Measurements from ENCODE around the gene FXYD1. TPM values are rescaled to one million over a fixed set of nuclear protein-coding genes. Genes with fewer than 3 reads are reported as not detected.

FXYD1 gene
- total RNA-seq, 1 experiment from 2014 or later: not detected

DNA sequence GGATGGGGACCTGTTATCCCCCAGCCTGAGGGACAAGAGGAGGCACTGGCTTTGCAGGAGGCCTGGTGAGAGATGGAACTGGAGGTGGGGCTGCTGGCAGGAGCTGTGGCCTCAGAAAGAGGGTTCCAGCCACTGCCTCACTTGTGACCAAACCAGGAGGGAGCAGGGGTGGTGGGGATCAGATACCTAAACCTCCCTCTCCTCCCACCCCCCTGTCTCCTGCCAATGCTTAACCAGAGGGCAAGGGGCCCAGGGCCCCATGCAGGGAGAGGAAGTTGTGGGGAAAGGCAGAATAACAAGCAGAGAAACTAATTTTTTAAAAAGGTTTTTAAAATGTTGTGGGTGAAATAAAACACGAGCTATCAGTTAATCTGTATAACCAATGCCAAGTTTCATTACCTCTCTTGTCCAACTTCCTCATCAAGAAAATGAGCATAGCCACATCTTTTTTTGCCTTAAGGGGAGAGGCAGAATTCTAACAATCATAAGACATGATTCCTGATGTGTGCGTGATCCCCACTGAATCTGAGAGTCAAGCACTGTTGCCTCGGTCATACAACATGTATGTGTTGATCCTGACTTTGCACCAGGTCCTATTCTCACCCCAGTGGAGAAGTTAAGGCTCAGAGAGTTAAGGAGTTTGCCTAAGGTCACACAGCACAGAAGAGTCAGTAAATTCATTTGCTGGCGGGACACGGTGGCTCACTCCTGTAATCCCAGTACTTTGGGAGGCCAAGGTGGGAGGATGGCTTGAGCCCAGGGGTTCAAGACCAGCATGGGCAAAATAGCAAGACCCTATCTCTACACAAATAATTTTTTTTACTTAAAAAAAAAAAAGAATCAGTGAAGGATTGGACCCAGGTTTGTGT lies 28.9 kb downstream of the FXYD1 start:
- Histone ChIP-seq H3K4me3 (no peak overlapping the region), H3K27ac (no peak overlapping the region), H3K36me3 (no peaks in the 10 kb centered on the region), H3K9me3 (replicated peaks) (peaks cover 5% of the 10 kb centered on the region), H3K4me1 (no peaks in the 10 kb centered on the region), H3K27me3 (no peaks in the 10 kb centered on the region)
- no peak for DNase-seq

DNA sequence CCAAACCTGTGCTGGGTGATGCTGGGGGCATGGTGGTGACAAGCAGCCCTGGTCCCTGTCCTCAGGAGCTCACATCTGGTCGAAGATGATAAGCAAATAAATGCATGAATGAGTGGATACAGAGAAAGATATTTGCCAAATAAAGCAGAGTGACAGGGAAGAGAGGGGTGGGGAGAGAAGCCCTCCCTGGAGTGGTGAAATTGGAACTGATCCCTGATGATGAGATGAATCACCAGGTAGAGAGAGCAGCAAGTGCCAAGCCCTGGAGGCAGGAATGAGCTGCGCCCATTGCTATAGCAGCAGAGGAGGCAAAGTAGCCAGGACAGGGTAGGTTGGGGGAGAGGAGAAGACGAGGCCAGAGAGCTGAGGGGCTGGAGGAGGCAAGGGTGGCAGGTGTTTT lies 29.6 kb downstream of the FXYD1 start:
- Histone ChIP-seq H3K36me3 (no peaks in the 10 kb centered on the region), H3K4me3 (no peak overlapping the region), H3K4me1 (no peaks in the 10 kb centered on the region), H3K9me3 (replicated peaks) (peaks cover 5% of the 10 kb centered on the region), H3K27me3 (no peaks in the 10 kb centered on the region), H3K27ac (no peak overlapping the region)
- DNase-seq: no peak

DNA sequence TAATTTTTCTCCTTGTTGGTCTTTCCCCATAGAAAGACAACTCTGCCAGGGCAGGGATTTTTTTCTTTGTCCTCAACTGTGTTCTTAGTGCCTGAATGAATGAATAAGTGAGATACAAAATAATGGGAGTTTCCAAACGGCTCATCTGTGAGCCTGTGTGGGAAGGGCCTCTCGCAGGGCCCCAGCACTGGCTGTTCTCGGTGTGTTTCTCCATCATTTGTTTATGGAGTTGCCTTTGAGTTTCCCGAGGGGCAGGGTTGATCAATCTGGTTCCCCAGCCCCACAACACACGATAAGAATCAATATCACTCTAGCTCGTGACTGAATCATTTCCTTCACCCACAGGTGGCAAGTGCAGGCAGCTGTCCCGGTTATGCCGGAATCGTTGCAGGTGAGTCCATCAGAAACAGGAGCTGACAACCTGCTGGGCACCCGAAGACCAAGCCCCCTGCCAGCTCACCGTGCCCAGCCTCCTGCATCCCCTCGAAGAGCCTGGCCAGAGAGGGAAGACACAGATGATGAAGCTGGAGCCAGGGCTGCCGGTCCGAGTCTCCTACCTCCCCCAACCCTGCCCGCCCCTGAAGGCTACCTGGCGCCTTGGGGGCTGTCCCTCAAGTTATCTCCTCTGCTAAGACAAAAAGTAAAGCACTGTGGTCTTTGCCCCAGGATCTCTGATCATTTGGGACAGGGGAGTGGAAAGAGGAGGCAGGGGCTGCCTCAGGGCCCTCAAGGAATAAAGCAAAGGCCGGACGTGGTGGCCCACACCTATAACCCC lies 30.8 kb downstream of the FXYD1 start:
- DNase-seq: no peak
- no peak overlapping the region for H3K27ac ChIP-seq
- H3K4me3 ChIP-seq: no peak overlapping the region
- H3K4me1 ChIP-seq: no peaks in the 10 kb centered on the region
- no peaks in the 10 kb centered on the region for H3K27me3 ChIP-seq
- H3K9me3 ChIP-seq (replicated peaks): peaks cover 5% of the 10 kb centered on the region
- H3K36me3 ChIP-seq: no peaks in the 10 kb centered on the region

DNA sequence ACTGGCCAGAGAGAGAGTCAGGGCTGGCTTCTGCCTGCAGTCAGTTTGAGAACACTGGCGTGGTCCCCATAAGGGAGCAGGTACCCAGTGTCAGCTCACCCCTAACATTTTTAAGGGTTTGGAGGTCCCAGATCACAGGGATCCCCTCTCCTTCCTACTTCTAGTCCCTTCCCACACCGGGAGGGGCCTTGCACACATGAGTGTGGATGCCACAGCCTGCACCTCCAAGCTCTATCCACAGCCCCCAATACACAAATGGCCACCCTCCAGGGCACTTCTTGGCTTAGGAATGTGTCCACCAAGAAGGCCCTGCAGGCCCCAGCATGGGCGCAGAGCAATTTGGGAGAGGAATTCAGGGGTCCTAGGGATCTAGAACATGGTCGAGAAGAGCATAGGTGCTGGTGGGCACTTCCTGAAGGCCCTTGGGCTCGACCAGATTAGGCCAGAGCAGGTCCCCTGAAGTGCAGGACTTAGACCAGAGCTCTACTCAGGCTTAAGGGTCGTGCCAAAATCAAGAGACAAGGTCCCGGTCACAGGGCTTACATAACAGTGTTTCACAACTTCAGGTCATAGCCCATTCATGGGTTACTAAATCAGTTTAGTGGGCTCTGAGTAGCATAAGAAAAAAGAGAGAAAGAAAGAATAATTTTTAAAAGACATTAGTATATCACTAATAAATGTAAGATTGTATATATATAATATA lies 31.9 kb downstream of the FXYD1 start:
- H3K27me3 ChIP-seq: no peaks in the 10 kb centered on the region
- no peak for DNase-seq
- no peaks in the 10 kb centered on the region for H3K9me3 ChIP-seq (replicated peaks)
- H3K27ac ChIP-seq: no peak overlapping the region
- H3K4me1 ChIP-seq: no peaks in the 10 kb centered on the region
- no peaks in the 10 kb centered on the region for H3K36me3 ChIP-seq
- no peak overlapping the region for H3K4me3 ChIP-seq

DNA sequence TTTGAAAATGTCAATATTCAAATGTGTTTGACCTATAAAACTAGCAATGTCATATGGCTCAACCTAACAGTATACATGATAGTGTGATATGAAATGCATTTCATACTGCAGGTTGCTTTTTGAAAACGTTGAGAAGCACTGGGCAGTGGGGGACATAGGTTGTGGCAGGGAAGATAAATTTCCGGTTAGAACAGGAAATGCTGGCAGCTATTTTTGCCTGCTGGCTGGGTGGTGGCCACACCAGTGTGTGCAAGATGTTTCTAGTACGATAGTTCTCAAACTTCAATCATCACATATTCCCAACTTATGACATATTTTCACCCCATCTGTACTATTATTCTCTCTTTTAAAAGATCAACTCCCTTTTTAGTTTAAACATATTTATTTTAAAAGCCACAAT lies 33.1 kb downstream of the FXYD1 start:
- H3K27me3 ChIP-seq: no peaks in the 10 kb centered on the region
- no peak for DNase-seq
- H3K36me3 ChIP-seq: no peaks in the 10 kb centered on the region
- no peaks in the 10 kb centered on the region for H3K9me3 ChIP-seq (replicated peaks)
- H3K27ac ChIP-seq: no peak overlapping the region
- H3K4me1 ChIP-seq: no peaks in the 10 kb centered on the region
- H3K4me3 ChIP-seq: no peak overlapping the region

DNA sequence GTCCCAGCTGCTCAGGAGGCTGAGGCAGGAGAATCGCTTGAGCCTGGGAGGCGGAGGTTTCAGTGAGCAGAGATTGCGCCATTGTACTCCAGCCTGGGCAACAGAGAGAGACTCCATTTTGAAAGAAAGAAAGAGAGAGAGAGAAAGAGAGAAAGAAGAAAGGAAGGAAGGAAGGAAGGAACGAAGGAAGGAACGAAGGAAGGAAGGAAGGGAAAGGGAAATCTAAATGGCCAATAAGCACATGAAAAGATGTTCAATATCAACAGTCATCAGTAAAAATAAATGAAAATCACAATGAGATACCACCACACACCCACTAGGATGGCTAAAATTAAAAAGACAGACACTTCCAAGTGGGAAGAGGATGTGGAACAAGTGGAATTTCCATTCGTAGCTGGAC lies 35.6 kb downstream of the FXYD1 start:
- no peak for DNase-seq
- Histone ChIP-seq H3K27ac (no peak overlapping the region), H3K4me1 (no peaks in the 10 kb centered on the region), H3K36me3 (no peaks in the 10 kb centered on the region), H3K27me3 (no peaks in the 10 kb centered on the region), H3K9me3 (replicated peaks) (0 out of 2 replicates have a peak, but pooled peaks cover 9% of the 10 kb centered on the region), H3K4me3 (no peak overlapping the region)

DNA sequence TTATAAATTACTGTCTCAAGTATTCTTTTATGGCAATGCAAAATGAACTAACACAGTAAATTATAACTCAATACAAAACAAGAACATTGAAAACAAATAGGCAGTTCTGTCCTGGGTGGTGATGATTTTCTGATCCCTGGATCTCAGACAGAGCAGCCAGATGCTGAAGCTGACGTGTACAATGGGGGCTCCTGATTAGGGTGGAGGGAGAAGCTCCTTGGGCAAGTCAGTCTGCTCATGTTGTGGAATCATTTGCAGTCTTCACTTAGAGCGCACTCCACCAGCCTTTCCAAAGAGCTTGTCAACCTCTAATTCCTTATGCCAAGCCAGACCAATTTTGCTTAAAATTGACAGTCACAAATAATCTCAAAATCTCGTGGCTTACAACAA lies 37.6 kb downstream of the FXYD1 start:
- no peaks in the 10 kb centered on the region for H3K36me3 ChIP-seq
- no peak overlapping the region for H3K4me3 ChIP-seq
- no peak for DNase-seq
- 0 out of 2 replicates have a peak, but pooled peaks cover 9% of the 10 kb centered on the region for H3K9me3 ChIP-seq (replicated peaks)
- H3K27me3 ChIP-seq: no peaks in the 10 kb centered on the region
- no peaks in the 10 kb centered on the region for H3K4me1 ChIP-seq
- no peak overlapping the region for H3K27ac ChIP-seq

DNA sequence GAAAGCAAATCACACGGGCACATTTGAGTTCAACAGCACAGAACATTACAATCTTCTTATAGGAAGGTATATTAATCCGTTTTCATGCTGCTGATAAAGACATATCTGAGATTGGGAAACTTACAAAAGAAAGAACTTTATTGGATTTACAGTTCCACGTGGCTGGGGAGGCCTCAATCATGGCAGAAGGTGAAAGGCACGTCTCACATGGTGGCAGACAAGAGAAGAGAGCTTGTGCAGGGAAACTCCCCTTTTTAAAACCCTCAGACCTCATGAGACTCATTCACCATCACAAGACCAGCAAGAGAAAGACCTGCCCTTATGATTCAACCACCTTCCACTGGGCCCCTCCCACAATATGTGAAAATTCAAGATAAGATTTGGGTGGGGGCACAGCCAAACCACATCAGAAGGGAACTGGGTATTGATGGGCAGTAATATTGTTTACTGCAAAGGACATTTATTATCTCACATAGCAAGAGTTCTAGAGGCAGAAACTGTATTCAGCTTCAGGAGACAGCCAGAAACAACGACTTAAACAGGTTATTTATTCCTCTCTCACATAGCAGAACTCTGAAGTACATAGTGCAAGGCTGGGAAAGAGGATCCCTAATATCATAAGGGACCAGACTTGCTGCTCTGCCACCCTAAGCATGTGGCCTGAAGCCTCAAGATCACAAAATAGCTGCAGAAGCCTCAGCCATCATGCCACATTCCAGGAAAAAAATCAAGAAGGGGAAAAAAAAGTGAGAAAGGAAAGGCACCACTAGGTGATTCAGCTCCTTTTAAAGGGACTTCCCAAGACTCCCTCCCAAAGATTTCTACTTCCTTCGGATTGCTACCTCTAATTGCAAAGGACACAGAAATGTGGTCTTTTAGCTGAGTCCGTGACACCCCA lies 39.0 kb downstream of the FXYD1 start:
- Histone ChIP-seq H3K27ac (no peak overlapping the region), H3K4me1 (no peaks in the 10 kb centered on the region), H3K27me3 (no peaks in the 10 kb centered on the region), H3K4me3 (no peak overlapping the region), H3K36me3 (no peaks in the 10 kb centered on the region), H3K9me3 (replicated peaks) (0 out of 2 replicates have a peak, but pooled peaks cover 9% of the 10 kb centered on the region)
- DNase-seq: no peak

DNA sequence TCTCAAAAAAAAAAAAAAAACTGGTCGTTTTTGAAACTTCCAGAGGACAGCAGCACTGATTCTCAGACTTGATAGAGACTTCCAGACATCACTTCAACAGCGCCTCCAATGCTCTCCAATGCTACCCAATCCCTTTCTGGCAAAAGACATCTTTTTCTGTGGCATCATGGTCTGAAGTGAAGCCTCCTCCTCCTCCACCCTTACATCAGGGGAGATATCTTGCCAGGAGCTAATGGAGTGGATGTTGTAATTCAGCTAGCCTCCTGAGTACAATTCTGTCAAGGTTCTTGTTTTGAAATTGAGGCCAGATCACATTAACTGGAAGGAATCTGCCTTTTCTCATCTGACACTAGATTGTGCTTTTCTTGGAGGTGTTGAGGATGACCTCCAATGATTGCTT lies 40.1 kb downstream of the FXYD1 start:
- Histone ChIP-seq H3K9me3 (replicated peaks) (0 out of 2 replicates have a peak, but pooled peaks cover 9% of the 10 kb centered on the region), H3K4me3 (no peak overlapping the region), H3K36me3 (no peaks in the 10 kb centered on the region), H3K4me1 (no peaks in the 10 kb centered on the region), H3K27me3 (no peaks in the 10 kb centered on the region), H3K27ac (no peak overlapping the region)
- no peak for DNase-seq

DNA sequence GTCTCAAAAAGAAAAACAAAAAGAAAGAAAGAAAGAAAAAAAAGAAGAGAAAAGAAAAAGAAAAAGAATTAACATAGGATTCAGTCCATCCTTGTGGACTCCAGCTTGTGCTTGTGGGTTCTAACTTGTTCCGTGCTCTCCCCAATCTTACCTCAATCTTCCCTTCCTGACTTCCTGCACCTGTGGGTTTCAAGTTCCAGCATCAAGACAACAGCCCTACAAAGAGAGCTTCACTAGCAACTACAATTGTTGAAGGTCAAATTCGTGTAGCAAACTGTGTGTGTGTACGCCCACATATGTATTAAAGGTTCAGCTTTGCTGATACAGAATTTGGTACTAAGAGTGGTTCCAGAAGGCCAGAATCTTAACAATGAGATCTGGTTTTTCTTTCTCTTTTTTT lies 41.2 kb downstream of the FXYD1 start:
- DNase-seq: no peak
- H3K27me3 ChIP-seq: no peaks in the 10 kb centered on the region
- H3K27ac ChIP-seq: no peak overlapping the region
- H3K36me3 ChIP-seq: no peaks in the 10 kb centered on the region
- H3K4me1 ChIP-seq: no peaks in the 10 kb centered on the region
- 0 out of 2 replicates have a peak, but pooled peaks cover 9% of the 10 kb centered on the region for H3K9me3 ChIP-seq (replicated peaks)
- H3K4me3 ChIP-seq: no peak overlapping the region

DNA sequence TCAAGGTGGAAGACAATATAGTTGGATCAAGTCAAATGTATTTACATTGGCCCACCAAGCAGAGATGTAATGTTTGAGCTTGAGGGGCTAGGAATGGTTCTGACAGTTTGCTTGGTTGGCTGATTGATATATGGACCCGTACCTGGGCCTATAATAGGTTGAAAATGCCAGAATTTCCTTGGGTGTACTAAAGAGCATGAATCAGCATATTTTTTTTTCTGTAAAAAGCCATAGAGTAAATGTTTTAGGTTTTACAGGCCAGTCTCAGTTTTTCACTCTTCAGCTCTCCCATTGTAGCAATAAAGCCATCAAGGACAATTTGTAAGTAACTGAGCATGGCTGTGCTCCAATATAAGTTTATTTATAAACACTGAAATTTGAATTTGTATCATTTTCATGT lies 42.8 kb downstream of the FXYD1 start:
- DNase-seq: no peak
- H3K4me1 ChIP-seq: no peaks in the 10 kb centered on the region
- no peaks in the 10 kb centered on the region for H3K27me3 ChIP-seq
- H3K36me3 ChIP-seq: no peaks in the 10 kb centered on the region
- no peak overlapping the region for H3K27ac ChIP-seq
- 0 out of 2 replicates have a peak, but pooled peaks cover 9% of the 10 kb centered on the region for H3K9me3 ChIP-seq (replicated peaks)
- no peak overlapping the region for H3K4me3 ChIP-seq

DNA sequence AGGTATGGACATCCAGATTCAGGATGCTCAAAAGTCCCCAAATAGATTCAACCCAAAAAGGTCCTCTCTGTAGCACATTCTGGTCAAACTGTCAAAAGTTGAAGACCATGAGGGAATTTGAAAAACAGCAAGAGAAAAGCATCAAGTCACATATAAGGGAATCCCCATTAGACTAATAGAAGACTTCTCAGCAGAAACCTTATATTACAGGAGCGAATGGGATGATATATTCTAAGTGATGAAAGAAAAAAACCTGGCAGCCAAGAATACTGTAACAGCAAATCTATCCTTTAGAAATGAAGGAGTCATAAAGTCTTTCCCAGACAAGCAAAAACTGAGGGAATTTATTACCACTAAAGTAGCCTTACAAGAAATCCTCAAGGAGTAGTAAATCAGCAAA lies 45.6 kb downstream of the FXYD1 start:
- Histone ChIP-seq H3K4me1 (no peaks in the 10 kb centered on the region), H3K36me3 (no peaks in the 10 kb centered on the region), H3K27me3 (no peaks in the 10 kb centered on the region), H3K27ac (no peak overlapping the region), H3K9me3 (replicated peaks) (no peaks in the 10 kb centered on the region), H3K4me3 (no peak overlapping the region)
- DNase-seq: no peak

DNA sequence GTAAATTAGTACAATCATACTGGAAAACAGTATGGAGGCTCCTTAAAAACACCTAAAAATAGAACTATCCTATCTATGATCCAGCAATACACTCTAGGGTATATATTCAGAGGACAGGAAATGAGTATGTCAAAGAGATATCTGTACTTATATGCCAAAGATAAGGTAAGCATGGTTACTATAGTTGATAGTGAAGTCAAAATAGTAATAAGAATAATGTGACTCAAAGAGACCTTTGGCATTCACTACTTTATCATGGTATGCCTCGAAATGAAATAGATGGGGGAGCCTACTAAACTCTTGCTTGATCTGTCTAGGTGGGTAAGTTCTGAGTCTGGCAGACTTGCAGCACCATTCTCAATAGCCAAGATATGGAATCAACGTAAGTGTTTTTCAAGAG lies 46.3 kb downstream of the FXYD1 start:
- Histone ChIP-seq H3K36me3 (no peaks in the 10 kb centered on the region), H3K9me3 (replicated peaks) (no peaks in the 10 kb centered on the region), H3K4me3 (no peak overlapping the region), H3K27me3 (no peaks in the 10 kb centered on the region), H3K27ac (no peak overlapping the region), H3K4me1 (no peaks in the 10 kb centered on the region)
- no peak for DNase-seq
